ENCODE data around the gene TCP11L2.
"Not testable (repeated sequence)": the region's sequence is repeated elsewhere in the genome, so short reads cannot be mapped to it uniquely, and the experiment has no call there.

TCP11L2 gene

DNA sequence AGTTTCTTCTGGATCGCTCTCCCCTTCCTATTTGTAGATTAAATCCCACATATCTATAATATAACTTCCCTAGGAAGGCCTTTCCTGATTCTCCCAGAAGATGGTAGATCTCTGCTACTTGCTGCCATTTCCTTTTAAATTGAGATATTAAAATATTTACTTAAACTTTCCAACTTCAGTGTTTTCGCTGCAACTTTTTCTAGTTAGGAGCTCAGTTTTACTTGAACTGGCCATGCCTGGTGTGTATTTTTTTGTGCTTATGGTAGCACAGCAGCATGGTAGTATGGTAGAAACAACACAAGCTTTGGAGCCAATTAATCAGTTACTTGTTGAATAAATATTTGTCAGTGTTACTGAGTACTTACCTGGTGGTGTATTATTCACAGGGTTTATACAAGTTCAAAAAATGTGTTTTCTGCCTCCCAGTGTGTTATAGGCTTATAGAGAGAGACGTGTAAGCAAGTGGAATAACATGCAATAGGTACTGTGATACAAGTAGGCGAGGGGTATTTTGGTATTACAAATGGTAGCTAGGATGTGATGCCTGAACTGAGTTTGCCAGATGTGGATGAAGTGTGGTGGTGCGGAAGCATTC lies 58.0 kb downstream of the TCP11L2 start:
- H3K9me3 ChIP-seq (ENCODE audit: control insufficient read depth, insufficient read depth, low read length), result no peaks in the 10 kb centered on the region
- H3K36me3 ChIP-seq (ENCODE audit: insufficient read depth, low read length), result no peaks in the 10 kb centered on the region
- no peaks in the 10 kb centered on the region for H3K4me1 ChIP-seq (ENCODE audit: insufficient read depth, low read length)
- no peak overlapping the region; the same call in 1 of the 2 replicates for H3K9ac ChIP-seq (ENCODE audit: low read depth, low read length)

DNA sequence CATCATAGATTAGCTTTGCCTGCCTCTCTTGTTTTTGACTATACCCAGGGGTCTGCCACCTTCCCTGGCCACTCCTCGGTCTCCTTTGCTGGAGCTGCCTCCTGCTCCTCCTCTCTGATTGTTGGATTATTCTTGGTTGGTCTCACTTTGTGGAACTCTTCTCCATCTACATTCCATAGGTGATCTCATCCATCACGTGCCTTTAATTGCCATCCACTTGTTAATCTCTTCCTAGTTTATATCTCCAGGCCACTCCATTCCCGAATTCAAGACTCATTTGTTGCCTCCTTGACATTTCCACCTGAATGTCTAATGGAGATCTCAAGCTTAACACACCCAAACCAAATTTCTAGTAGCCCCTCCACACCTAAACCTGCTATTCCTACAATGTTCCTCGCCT lies 60.4 kb downstream of the TCP11L2 start:
- no peak overlapping the region for H3K9ac ChIP-seq (ENCODE audit: low read depth, low read length)
- no peaks in the 10 kb centered on the region for H3K36me3 ChIP-seq (ENCODE audit: insufficient read depth, low read length)
- H3K4me1 ChIP-seq (ENCODE audit: insufficient read depth, low read length), result no peaks in the 10 kb centered on the region
- no peaks in the 10 kb centered on the region for H3K9me3 ChIP-seq (ENCODE audit: control insufficient read depth, insufficient read depth, low read length)

DNA sequence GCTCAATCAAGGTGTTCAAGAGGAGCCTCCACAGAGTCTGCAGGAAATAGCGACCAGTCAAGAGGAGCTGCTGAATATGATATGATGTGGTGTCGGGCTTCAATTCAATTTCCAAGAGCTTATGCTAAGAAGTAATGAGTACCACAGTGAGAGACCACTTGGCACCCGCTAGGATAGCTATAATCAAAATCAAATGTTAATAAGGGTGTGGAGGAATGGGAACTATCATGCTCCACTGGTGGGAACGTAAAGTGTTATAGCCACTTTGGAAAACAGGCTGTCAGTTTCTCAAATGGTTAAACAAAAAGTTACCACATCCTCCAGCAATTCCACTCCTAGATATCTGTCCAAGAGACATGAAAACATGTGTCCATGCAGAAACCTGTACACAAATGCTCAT lies 61.7 kb downstream of the TCP11L2 start:
- no peak overlapping the region for H3K9ac ChIP-seq (ENCODE audit: low read depth, low read length)
- H3K36me3 ChIP-seq (ENCODE audit: insufficient read depth, low read length), result no peaks in the 10 kb centered on the region
- H3K9me3 ChIP-seq (ENCODE audit: control insufficient read depth, insufficient read depth, low read length), result no peaks in the 10 kb centered on the region
- H3K4me1 ChIP-seq (ENCODE audit: insufficient read depth, low read length), result no peaks in the 10 kb centered on the region

DNA sequence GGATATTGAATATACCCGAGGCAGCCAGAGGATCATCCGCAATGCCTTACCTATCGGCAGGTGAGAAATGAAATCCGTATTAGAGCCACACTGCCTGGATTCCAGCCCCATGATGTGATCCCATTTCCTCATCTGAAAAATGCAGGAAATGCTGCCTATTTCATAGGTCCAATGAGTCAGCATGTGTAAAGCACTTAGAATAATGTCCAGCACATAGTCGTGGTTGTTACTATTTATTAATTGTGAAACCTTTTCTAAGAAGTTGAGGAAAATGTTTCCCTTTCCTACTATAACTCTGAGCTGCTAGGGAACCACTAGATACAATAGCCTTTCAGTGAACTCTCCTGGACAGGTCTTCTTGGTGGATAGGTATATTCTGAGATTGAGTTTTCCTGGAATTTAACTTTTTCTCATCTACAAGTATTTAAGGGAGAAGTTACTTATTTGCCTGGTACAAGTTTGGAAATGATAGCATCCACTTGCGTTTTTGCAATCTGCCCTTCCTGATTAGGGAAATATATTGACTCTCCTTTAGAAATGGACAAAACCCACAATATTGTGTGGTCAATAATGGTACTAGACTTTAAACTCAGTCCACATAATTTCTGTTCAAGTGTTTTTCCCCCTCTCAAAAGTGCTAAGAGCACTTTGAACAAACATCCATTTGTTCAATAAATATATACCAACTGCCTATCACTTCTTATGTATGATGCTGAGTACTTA lies 67.3 kb downstream of the TCP11L2 start:
- Histone ChIP-seq H3K9me3 (ENCODE audit: control insufficient read depth, insufficient read depth, low read length) (no peaks in the 10 kb centered on the region), H3K4me1 (ENCODE audit: insufficient read depth, low read length) (no peaks in the 10 kb centered on the region), H3K36me3 (ENCODE audit: insufficient read depth, low read length) (no peaks in the 10 kb centered on the region), H3K9ac (ENCODE audit: low read depth, low read length) (no peak overlapping the region)

DNA sequence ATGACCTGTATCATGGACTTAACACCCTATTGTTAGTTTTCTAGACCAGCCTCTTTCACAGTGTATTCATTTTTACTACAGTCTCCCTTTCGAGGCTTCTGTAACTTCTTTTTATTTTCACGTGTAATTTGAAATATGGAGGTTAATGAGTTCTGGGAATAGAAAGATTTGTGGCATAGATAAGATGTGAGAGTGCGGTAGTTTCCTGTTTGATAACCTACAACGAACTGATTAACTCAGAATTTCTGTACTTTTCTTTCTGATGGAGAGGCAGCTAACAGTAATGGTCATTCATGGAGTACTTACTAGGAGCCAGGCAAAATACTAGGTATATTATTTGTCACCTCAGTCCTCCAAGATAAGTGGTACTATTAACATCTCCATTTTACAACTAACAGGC lies 76.3 kb downstream of the TCP11L2 start:
- H3K36me3 ChIP-seq (ENCODE audit: insufficient read depth, low read length), result peaks cover 3% of the 10 kb centered on the region; the same call in 1 of the 2 replicates
- no peaks in the 10 kb centered on the region for H3K4me1 ChIP-seq (ENCODE audit: insufficient read depth, low read length)
- H3K9me3 ChIP-seq (ENCODE audit: control insufficient read depth, insufficient read depth, low read length), result no peaks in the 10 kb centered on the region; the same call in 1 of the 2 replicates
- no peak overlapping the region for H3K9ac ChIP-seq (ENCODE audit: low read depth, low read length)

DNA sequence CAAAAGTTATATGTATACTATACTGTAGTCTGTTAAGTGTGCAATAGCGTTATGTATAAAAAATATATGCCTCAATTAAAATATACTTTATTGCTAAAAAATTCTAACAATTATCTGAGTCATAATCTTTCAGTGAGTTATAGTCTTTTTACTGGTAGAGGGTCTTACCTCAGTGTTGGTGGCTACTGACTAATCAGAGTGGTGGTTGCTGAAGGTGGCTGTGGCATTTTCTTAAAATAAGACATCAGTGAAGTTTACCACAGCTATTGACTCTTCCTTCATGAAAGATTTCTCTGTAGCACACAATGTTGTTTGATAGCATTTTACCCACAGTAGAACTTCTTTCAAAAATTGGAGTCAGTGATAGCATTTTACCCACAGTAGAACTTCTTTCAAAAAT lies 78.4 kb downstream of the TCP11L2 start:
- Histone ChIP-seq H3K9me3 (ENCODE audit: control insufficient read depth, insufficient read depth, low read length) (no peaks in the 10 kb centered on the region; the same call in 1 of the 2 replicates), H3K9ac (ENCODE audit: low read depth, low read length) (no peak overlapping the region), H3K4me1 (ENCODE audit: insufficient read depth, low read length) (no peaks in the 10 kb centered on the region), H3K36me3 (ENCODE audit: insufficient read depth, low read length) (peaks cover 3% of the 10 kb centered on the region; the same call in 1 of the 2 replicates)

DNA sequence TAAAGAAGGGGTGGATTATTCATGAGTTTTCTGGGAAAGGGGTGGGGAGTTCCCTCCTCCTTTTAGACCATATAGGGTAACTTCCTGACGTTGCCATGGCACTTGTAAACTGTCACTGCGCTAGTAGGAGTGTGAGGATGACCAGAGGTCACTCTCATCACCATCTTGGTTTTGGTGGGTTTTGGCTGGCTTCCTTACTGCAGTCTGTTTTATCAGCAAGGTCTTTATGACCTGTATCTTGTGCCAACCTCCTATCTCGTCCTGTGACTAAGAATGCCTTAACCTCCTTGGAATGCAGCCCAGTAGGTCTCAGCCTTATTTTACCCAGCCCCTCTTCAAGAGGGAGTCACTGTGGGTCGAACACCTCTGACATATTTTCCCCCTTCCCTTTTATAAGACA lies 79.3 kb downstream of the TCP11L2 start:
- H3K9ac ChIP-seq (ENCODE audit: low read depth, low read length); H3K36me3 ChIP-seq (ENCODE audit: insufficient read depth, low read length); H3K4me1 ChIP-seq (ENCODE audit: insufficient read depth, low read length); H3K9me3 ChIP-seq (ENCODE audit: control insufficient read depth, insufficient read depth, low read length): not testable (repeated sequence)

DNA sequence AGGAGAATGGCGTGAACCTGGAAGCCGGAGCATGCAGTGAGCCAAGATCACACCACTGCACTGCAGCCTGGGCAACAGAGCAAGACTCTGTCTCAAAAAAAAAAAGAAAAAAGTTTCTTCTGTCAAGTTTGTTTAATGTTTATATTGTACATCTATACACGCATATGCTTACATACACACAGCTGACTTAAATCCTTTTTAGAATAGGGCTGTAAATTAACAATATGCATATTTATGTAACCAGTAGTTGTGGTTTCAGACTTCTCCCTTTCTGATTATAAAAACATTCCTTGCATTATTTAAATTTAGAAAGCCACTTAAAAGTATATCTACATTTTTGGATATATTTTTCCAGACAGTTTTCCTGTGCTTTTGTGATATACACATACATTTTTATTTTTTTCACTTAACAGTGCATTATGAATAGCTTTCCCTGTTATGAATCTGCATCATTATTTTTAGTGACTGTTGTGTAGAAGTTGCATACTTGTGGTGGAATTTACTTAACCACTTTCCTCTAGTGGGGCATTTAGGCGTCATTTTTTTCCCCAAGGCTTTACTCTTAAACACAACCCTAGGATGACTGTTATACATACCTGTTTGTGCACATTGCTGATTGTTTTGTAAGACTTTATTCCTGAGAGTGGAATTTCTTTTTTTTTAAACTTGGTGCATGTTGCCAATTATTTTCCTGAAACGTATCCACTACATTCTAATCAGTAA lies 84.4 kb downstream of the TCP11L2 start:
- Histone ChIP-seq H3K9ac (ENCODE audit: low read depth, low read length) (no peak overlapping the region), H3K9me3 (ENCODE audit: control insufficient read depth, insufficient read depth, low read length) (no peaks in the 10 kb centered on the region; the same call in 1 of the 2 replicates), H3K4me1 (ENCODE audit: insufficient read depth, low read length) (no peaks in the 10 kb centered on the region), H3K36me3 (ENCODE audit: insufficient read depth, low read length) (no peaks in the 10 kb centered on the region)

DNA sequence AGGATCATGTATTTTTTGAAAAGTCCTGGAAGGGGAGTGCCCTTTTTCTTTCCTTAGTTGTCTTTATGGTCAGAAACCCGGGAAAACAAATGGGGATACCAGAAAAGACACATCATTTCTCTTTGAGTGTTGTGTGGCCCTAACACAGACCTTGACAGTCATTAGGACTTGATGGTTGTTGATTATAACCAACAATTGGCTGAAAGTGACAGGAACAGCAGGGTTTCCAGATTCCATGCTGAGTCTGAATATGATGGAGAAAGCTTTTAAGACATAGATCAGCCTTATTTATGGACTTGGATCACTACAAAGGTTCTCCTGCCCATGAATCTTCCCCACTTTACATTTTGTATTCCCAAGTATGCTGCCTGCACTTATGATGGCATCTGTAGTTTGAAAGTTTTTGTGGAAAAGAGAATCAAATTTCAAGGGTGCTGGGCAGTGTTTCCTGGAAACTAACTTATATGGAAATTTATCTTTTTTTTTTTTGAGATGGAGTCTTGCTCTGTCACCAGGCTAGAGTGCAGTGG lies 85.4 kb downstream of the TCP11L2 start:
- no peaks in the 10 kb centered on the region for H3K9me3 ChIP-seq (ENCODE audit: control insufficient read depth, insufficient read depth, low read length)
- no peaks in the 10 kb centered on the region for H3K4me1 ChIP-seq (ENCODE audit: insufficient read depth, low read length)
- no peak overlapping the region for H3K9ac ChIP-seq (ENCODE audit: low read depth, low read length)
- no peaks in the 10 kb centered on the region for H3K36me3 ChIP-seq (ENCODE audit: insufficient read depth, low read length)

DNA sequence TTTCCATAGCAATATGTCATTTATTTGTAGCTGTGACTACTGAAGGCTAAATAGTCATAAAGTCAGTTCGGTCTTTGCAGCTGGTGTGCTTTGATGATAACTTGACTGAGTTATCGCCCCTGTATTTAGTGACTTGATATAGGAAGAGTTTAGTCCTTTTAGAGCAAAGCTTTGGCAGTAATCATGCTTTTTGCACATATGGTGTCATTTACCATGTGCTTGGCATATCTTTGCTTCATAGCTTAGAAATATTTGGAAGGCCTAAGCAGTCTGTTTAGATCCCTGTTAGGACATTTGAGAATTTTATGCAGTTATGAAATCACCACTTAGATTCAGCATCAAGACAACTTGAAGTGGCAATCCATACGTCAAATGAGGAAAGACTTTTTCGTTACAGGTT lies 86.6 kb downstream of the TCP11L2 start:
- Histone ChIP-seq H3K9me3 (ENCODE audit: control insufficient read depth, insufficient read depth, low read length) (no peaks in the 10 kb centered on the region), H3K9ac (ENCODE audit: low read depth, low read length) (no peak overlapping the region), H3K36me3 (ENCODE audit: insufficient read depth, low read length) (peaks cover 8% of the 10 kb centered on the region; the same call in 1 of the 2 replicates), H3K4me1 (ENCODE audit: insufficient read depth, low read length) (no peaks in the 10 kb centered on the region)

DNA sequence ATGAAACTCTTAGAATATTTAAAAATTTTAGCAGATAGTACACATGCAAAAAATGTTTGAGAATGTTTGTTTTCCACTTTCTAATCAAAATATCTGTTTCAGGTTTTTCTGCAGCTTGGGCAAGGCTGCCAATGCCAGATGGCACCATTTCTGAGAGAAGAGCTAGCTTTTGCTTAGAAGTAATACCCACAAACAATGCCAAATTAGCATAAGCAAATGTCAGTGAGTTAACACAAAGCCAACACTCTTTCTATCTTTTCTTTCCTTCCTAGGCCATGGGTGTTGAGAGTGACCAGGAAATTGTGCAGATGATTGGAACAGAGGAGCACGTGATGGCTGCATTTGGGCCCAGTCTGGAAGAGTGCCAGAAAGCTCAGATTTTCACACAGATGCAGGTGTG lies 90.2 kb downstream of the TCP11L2 start:
- peaks cover 6% of the 10 kb centered on the region; the same call in 1 of the 2 replicates for H3K9me3 ChIP-seq (ENCODE audit: control insufficient read depth, insufficient read depth, low read length)
- no peaks in the 10 kb centered on the region for H3K4me1 ChIP-seq (ENCODE audit: insufficient read depth, low read length)
- H3K36me3 ChIP-seq (ENCODE audit: insufficient read depth, low read length), result peaks cover 9% of the 10 kb centered on the region
- H3K9ac ChIP-seq (ENCODE audit: low read depth, low read length), result no peak overlapping the region
